Measurements from ENCODE around the gene DENND2A. TPM values are rescaled to one million over a fixed set of nuclear protein-coding genes. Genes with fewer than 3 reads are reported as not detected.
A peak's percentile ranks its signal among the peaks of the same experiment; 100 is the strongest.

The DENND2A gene
- total and polyA plus RNA-seq, 2 experiments from 2014 or later: 6.7 to 8.4 TPM

GRCh38 chr7:140661124-140661523 lies 20.5 kb upstream of the DENND2A start:
- Histone ChIP-seq H2AFZ (no peak overlapping the region), H3K27ac (no peak overlapping the region), H4K20me1 (ENCODE audit: insufficient read depth, poor library complexity, severe bottlenecking) (no peaks in the 10 kb centered on the region), H3K4me3 (no peak overlapping the region), H3K79me2 (no peaks in the 10 kb centered on the region), H3K4me1 (ENCODE audit: insufficient read depth) (no peaks in the 10 kb centered on the region), H3K9me3 (ENCODE audit: low read depth) (no peaks in the 10 kb centered on the region), H3K9me2 (replicated peaks; ENCODE audit: insufficient read depth) (no peaks in the 10 kb centered on the region), H3K27me3 (no peaks in the 10 kb centered on the region), H3K36me3 (replicated peaks; ENCODE audit: insufficient read depth, low read depth) (no peaks in the 10 kb centered on the region), H3K4me2 (no peak overlapping the region)
- no peak for DNase-seq (ENCODE audit: low spot score)
- TF ChIP-seq EZH2phosphoT487 (IDR thresholded peaks at IDR 0.05; ENCODE audit: low read depth, severe bottlenecking, unreplicated experiment): no peak
- peak; percentile 35 for TF ChIP-seq CTCF (IDR thresholded peaks at IDR 0.05; ENCODE audit: poor library complexity)
- TF ChIP-seq EZH2 (IDR thresholded peaks at IDR 0.05; ENCODE audit: borderline replicate concordance): no peak
- 68% methylated on average over 2 of the region's 2 CpGs for WGBS (ENCODE audit: low lambda C conversion rate, missing lambda C conversion rate)

GRCh38 chr7:140659856-140660255 lies 19.2 kb upstream of the DENND2A start:
- H3K79me2 ChIP-seq: no peaks in the 10 kb centered on the region
- no peaks in the 10 kb centered on the region for H4K20me1 ChIP-seq (ENCODE audit: insufficient read depth, poor library complexity, severe bottlenecking)
- H3K36me3 ChIP-seq (replicated peaks; ENCODE audit: insufficient read depth, low read depth): no peaks in the 10 kb centered on the region
- H3K4me1 ChIP-seq (ENCODE audit: insufficient read depth): no peaks in the 10 kb centered on the region
- WGBS (ENCODE audit: low lambda C conversion rate, missing lambda C conversion rate): 65% methylated on average over 8 of the region's 8 CpGs
- H3K27ac ChIP-seq: no peak overlapping the region
- no peak for DNase-seq (ENCODE audit: low spot score)
- H2AFZ ChIP-seq: no peak overlapping the region
- H3K9me3 ChIP-seq (ENCODE audit: low read depth): no peaks in the 10 kb centered on the region
- H3K4me2 ChIP-seq: no peak overlapping the region
- H3K9me2 ChIP-seq (replicated peaks; ENCODE audit: insufficient read depth): no peaks in the 10 kb centered on the region
- TF ChIP-seq EZH2phosphoT487 (IDR thresholded peaks at IDR 0.05; ENCODE audit: low read depth, severe bottlenecking, unreplicated experiment): no peak
- no peak for TF ChIP-seq CTCF (IDR thresholded peaks at IDR 0.05; ENCODE audit: poor library complexity)
- TF ChIP-seq EZH2 (IDR thresholded peaks at IDR 0.05; ENCODE audit: borderline replicate concordance): no peak
- no peaks in the 10 kb centered on the region for H3K27me3 ChIP-seq
- no peak overlapping the region for H3K4me3 ChIP-seq

GRCh38 chr7:140657891-140658290 lies 17.3 kb upstream of the DENND2A start:
- H4K20me1 ChIP-seq (ENCODE audit: insufficient read depth, poor library complexity, severe bottlenecking): no peaks in the 10 kb centered on the region
- no peak overlapping the region for H3K27ac ChIP-seq
- H3K9me3 ChIP-seq (ENCODE audit: low read depth): no peaks in the 10 kb centered on the region
- DNase-seq (ENCODE audit: low spot score): no peak
- H3K4me2 ChIP-seq: no peak overlapping the region
- no peaks in the 10 kb centered on the region for H3K9me2 ChIP-seq (replicated peaks; ENCODE audit: insufficient read depth)
- TF ChIP-seq EZH2phosphoT487 (IDR thresholded peaks at IDR 0.05; ENCODE audit: low read depth, severe bottlenecking, unreplicated experiment) (no peak), EZH2 (IDR thresholded peaks at IDR 0.05; ENCODE audit: borderline replicate concordance) (no peak), CTCF (IDR thresholded peaks at IDR 0.05; ENCODE audit: poor library complexity) (no peak)
- WGBS (ENCODE audit: low lambda C conversion rate, missing lambda C conversion rate): 91% methylated on average over 9 of the region's 9 CpGs
- no peaks in the 10 kb centered on the region for H3K79me2 ChIP-seq
- H3K4me3 ChIP-seq: no peak overlapping the region
- no peaks in the 10 kb centered on the region for H3K4me1 ChIP-seq (ENCODE audit: insufficient read depth)
- H3K36me3 ChIP-seq (replicated peaks; ENCODE audit: insufficient read depth, low read depth): no peaks in the 10 kb centered on the region
- no peaks in the 10 kb centered on the region for H3K27me3 ChIP-seq
- H2AFZ ChIP-seq: no peak overlapping the region

All from hepatocyte (in vitro differentiated cells).